ENCODE data around the gene XBP1.
A peak's percentile ranks its signal among the peaks of the same experiment; 100 is the strongest.
"Not testable (repeated sequence)": the region's sequence is repeated elsewhere in the genome, so short reads cannot be mapped to it uniquely, and the experiment has no call there.

Gene XBP1

DNA sequence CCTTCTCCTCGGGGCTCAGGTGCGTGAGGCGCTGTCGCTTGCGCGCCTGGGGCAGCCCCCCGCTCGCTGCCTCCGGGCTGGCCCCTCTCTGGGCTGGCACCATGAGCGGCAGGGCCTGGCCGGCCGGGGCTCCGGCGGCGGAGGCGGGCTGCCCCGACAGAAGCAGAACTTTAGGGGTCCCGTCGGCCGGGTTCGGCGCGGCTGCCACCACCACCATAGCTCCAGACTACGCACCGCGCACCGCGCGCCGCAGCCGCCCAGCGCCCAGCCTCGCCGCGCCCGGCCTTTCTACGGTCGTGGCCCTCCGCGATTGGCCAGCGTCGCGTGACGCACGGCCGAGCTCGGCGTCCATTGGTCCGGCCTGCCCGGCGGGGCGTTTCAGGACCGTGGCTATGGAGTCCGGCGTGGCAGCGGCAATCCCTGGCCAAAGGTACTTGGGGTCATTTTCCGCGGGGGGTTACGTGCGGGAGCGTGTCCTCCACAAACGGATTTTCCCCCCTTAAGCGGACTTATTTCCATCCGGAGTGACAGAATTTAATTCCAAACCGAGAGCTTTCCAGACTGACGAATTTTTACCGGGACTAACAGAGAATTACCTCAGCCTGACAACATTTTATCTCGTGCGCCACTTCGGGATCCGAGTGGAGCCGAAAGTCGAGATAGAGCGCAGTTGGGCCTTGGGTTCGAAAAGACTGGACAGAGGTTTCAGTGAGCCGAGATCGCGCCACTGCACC, at the start of gene XBP1:
TSS of gene XBP1 (minus strand) at position 262 of the 734 bp plus-strand sequence.
- peak; percentile 82 for DNase-seq (ENCODE audit: low read depth, low spot score)

DNA sequence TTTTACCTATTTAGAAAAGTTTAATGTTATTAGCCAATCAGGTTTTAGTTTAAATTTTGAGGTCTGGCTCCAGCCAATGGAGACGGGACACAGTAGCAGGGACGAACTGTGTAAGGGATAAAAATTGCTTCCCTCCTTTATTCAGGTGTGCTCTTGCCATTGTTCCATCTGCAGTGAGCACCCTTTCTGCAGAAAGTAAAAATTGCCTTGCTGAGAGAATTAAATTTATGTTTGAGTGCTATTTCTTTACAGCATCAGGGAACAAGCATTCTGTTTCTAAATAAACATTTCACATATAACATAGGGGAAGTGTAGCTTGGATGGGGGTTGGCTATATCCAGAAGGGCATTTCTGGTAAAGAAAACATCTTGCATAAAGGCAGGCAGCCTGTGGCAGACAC, 46.6 kb upstream of the XBP1 start:
- no peak for DNase-seq (ENCODE audit: low read depth, low spot score)

DNA sequence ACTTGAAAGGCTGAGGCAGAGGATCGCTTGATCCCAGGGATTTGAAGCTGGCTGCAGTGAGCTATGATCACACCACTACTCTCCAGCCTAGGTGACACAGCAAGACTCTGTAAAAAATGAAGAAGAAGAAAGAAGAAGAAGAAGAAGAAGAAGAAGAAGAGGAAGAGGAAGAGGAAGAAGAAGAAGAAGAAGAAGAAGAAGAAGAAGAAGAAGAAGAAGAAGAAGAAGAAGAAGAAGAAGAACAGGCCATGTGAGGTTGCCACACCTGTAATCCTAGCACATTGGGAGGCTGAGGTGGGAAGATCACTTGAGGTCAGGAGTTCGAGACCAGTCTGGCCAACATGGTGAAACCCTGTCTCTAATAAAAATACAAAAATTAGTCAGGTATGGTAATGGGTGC, 43.9 kb upstream of the XBP1 start:
- not testable (repeated sequence) for DNase-seq (ENCODE audit: low read depth, low spot score)

DNA sequence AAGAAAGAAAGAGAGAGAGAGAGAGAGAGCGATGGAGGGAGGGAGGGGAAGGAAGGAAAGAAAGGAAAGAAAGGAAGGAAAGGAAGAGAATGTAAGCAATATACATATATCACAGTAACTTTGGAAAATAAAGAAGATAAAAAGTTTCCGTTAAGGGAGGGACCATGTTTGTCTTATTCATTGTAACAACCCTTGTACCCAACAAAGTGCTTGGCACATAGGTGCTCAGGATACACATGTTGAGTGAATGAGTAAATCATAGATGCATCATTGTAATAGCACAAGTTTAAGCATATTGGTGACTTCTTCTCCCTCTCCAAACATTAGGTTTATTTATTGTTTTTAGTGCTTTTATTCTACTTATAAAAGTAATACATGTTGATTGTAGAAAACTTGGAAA, 43.3 kb upstream of the XBP1 start:
- DNase-seq (ENCODE audit: low read depth, low spot score), result no peak

DNA sequence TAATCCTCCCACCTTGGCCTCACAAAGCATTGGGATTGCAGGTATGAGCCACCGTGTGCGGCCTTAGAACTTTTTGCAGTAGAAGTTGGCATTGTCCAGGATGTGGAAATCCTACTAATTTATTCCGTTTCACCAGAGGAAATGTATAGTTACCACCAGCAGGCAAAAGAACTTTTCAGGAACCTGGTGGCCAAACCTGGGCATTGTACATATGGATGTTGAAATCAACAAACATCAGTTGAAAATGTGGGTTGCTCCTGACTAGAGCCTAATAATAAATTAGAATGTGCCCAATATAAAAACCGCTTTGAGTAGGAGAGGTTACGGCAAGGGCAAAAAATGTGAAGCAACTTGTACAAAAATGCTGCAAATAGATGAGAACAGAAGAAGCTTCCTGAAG, 40.7 kb upstream of the XBP1 start:
- no peak for DNase-seq (ENCODE audit: low read depth, low spot score)

DNA sequence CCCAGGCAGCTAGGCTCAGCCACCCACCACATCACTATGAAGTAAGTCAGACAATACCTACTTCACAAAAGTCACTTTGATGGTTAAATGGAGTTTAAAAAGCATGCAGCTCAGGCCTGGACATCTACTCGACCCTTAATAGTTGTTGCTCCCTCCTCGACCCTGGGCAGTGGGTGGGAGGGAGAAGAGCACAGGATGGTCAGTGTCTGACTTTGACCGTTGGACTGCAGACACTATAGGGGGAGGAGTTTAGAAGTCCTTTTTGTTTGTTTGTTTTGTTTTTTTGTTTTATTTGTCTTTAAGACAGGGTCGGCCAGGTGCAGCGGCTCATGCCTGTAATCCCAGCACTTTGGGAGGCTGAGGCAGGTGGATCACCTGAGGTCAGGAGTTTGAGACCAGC, 38.6 kb upstream of the XBP1 start:
- DNase-seq (ENCODE audit: low read depth, low spot score), result no peak

DNA sequence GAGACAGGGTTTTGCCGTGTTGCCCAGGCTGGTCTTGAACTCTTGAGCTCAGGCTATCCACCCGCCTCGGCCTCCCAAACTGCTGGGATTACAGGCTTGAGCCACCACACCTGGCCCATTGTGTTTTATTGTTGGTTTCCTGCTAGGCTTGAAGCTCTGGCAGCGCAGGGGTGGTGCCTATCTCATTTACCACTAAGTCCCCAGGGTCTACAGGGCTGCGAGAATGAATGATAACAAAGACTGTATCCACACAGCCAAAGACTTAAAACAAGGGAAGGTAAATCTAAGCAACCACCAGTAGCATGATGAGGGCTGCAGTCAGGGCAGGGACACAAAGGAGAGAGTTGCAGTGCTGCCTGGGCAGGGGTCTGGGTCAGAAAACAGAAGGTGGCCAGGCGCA, 37.3 kb upstream of the XBP1 start:
- no peak for DNase-seq (ENCODE audit: low read depth, low spot score)

DNA sequence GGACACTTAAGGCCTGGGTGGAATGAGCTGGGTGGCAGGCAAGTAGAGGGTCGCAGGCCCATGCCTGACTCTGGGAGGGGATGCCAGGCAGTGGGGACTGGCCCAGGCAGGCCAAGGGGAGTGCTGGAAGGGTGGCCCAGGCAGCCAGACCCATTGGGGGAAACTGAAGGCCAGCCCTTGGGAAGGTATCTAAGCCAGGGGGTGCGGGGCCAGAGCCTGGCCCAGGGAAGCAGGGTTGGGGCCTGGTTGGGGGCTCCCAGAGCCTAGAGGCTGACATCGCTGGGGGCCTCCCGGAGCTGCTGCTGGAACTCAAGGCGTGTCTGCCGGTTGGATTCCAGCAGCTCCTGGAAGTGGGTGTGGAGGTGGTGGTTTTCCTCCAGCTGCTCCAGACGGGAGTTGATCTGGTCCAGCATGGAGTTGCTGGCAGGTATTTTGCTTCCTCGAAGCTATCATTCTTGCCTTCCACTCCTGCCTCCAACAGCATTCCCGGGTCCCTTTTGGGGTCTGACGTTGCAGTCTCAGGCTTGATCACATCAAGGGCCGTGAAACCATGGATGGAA, 35.3 kb upstream of the XBP1 start:
- no peak for DNase-seq (ENCODE audit: low read depth, low spot score)

DNA sequence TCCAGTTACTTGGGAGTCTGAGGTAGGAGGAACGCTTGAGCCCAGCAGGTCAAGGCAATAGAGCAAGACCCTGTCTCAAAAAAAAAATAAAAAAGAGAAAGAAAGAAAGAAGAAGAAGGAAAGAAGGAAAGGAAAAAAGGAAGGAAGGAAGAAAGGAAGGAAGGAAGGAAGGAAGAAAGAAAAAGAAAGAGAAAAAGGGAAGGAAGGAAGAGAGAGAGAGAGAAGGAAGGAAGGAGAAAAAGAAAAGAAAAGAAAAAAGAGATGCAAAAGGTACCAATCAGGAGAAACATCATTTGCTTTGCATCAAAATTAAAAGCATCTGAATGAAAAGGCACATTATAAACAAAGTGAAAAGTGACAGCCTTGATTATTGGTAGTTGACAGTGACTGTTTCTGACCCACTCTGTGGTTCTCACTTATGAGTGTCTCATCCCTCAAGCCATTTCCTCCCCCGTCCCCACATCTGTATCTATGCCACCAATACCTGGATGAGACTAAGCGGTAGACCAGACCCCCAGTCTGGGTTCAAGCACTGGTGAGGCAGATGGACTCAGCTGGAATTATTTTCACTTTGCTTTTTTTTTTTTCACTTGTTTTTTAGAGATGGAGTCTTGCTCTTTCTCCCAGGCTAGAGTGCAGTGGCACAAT, 33.0 kb upstream of the XBP1 start:
- DNase-seq (ENCODE audit: low read depth, low spot score), result no peak

DNA sequence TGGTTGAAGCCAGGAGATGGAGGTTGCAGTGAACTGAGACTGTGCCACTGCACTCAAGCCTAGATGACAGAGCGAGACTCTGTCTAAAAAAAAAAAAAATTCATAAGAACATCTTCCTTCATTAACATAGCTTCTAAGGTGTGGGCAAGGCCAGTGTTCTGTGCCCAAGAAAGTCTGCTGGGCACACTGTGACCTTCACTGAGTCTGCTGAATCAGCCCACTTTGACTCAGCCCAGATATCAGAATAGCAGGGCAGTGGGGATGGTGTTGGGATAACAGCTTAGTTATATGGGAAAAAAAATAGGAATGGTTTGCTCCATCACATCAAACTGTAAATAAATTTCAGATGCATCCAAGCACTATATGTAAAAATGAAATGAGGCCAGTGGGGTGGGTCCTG, 32.4 kb upstream of the XBP1 start:
- no peak for DNase-seq (ENCODE audit: low read depth, low spot score)

DNA sequence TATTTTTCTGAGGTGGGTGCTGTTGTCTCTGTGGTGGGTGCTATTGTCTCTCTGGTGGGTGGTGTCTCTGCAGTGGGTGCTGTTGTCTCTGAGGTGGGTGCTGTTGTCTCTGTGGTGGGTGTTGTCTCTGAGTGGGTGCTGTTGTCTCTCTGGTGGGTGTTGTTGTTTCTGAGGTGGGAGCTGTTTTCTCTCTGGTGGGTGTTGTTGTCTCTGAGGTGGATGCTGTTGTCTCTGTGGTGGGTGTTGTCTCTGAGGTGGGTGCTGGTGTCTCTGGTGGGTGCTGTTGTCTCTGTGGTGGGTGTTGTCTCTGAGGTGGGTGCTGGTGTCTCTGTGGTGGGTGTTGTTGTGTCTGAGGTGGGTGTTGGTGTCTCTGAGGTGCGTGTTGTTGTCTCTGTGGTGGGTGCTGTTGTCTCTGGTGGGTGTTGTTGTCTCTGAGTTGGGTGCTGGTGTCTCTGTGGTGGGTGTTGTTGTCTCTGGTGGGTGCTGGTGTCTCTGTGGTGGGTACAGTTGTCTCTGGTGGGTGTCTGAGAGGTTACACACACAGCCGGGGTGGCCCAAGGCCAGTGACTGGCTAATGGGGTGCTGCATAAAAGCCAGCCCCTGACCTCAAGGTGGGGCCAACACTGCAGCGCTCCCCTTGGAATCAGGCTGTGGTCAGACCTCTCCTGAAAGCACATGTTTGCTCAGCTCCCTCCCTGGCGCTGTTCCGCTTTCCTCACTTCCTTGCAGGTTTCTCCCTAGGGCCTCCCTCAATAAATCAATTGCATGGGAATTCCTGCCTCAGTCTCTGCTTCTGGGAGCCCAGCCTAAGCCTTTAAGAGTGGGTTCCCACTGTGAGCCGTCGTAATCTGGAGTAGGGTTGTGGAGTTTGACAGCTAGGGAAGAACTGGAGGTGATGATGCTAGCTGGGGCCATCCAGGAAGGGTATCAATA, 31.0 kb upstream of the XBP1 start:
- DNase-seq (ENCODE audit: low read depth, low spot score), result no peak

DNA sequence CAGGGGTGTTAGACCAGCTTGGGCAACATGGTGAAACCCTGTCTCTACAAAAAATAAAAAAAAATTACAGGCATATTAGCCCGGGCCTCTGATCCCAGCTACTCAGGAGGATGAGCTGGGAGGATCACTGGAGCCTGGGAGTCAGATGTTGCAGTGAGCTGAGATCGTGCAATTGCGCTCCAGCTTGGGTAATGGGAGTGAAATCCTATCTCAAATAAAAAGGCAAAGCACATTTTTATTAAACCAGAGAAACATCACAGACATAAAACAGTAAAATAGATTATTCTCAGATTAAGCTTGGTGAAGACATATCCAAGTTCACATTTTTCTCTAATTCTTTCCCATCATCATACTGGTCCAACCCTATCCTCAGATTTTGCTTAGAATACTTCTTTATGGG, 30.1 kb upstream of the XBP1 start:
- DNase-seq (ENCODE audit: low read depth, low spot score), result no peak

DNA sequence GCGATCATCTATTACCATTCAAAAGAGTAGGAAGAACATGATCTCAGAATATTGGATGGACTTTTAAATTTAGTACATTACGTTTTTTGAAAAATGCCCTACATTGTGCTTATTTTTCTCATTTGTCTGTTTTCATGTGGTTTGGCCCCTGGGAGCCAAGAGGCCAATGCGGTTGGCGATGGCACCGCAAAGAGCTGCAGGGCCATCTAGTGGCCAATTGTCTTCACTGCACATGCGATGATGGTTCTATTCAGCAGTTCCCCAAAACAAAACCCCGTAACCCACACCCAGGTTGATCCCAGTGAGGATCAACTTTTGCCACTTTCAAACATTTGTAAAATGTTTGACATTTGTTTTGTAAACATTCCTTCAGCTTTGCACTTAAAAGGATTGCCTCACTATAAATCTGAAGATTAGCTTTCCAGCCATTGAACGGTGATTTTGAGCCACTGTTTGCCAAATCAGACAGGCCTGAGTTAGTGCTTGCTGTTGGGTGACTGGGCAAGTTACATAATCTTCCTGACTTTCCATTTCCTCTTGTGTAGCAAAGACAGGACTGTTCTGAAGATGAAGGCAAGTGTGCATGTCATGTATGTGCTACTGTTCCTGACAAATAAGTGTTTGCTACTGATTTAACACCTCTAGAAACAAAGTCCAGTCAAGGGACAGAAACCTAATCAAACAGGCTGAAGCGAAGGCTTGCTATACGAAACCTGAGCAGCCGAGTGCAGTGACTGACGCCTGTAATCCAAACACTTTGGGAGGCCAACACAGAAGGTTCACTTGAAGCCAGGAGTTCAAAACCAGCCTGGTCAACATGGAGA, 29.2 kb upstream of the XBP1 start:
- peak; percentile 49 for DNase-seq (ENCODE audit: low read depth, low spot score)

DNA sequence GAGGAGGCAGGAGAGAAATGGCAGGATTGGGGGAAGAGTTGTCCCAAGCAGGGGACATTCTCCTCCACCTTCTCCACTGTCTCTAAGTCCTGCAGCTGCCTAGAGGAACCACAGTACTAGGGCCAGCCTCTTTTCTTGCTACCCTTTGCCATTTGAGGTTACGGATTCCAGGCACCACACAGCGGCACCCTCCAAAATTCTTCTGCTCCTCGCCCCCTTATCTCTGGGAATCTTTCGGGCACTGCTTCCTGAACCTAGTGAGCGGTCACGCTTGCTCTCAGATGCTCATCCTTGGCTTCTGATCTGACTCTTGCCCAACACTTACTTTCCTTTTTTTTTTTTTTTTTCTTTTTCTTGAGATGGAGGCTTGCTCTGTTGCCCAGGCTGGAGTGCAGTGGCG, 26.6 kb upstream of the XBP1 start:
- DNase-seq (ENCODE audit: low read depth, low spot score), result no peak

DNA sequence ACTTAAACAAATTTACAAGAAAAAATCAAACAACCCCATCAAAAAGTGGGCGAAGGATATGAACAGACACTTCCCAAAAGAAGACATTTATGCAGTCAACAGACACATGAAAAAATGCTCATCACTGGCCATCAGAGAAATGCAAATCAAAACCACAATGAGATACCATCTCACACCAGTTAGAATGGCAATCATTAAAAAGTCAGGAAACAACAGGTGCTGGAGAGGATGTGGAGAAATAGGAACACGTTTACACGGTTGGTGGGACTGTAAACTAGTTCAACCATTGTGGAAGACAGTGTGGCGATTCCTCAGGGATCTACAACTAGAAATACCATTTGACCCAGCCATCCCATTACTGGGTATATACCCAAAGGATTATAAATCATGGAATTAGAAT, 26.1 kb upstream of the XBP1 start:
- DNase-seq (ENCODE audit: low read depth, low spot score), result not testable (repeated sequence)

DNA sequence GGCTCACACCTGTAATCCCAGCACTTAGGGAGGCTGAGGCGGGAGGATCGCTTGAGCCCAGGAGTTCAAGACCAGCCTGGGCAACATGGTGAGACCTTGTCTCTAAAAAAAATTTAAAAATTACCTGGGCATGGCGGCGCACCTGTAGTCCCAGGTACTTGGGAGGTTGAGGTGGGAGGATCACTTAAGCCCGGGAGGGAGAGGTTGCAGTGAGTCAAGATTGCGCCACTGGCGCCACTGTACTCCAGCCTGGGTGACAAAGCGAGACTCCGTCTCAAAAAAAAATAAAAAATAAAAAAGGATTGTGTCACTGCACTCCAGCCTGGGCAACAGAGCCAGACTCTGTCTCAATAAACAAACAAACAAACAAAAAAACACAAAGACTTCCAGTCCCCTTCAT, 24.1 kb upstream of the XBP1 start:
- not testable (repeated sequence) for DNase-seq (ENCODE audit: low read depth, low spot score)

DNA sequence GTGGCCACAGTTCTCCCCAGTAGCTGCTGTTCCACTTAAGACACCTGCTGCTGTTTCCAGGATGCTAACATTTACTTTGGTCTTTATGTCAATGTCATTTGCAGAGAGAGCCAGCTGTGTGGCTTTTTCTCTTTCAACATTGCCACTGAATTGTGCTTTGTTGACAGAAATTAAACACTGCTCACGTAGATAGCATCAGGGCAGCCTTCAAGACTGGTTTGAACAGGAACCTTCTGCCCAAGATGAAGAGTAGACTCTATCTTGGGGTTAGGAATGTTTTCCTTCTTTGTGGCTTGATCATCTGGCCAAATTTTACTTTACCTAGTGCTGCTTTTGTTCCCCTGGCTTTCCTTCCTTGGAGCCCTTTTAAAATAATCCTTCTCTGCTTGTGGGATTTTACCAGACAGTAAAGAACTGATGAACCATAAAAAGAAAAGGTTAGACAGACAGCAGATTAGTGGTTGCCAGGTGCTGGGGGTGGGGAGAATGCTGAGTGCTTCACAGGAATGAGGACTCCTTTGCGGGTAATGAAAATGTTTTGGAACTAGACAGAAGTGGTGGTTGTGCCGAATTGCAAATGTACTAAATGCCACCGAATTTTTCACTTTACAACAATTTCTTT, 22.7 kb upstream of the XBP1 start:
- DNase-seq (ENCODE audit: low read depth, low spot score), result no peak

DNA sequence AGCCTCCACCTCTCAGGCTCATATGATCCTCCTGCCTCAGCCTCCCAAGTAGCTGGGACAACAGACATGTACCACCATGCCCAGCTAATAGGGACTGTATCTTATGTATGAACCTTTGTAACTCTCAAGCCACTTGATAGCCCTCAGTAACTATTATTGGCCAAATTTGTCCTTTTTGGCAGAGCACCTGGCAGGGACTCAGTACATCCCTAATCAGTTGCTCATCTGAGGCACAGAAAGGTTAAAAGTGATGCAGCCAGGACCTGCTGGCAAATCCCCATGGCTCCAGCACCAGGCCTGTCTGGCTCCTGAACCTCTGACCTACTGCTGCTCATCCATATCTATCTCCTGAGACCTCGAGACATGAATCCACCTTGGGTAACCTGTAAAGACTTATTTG, 21.1 kb upstream of the XBP1 start:
- no peak for DNase-seq (ENCODE audit: low read depth, low spot score)

DNA sequence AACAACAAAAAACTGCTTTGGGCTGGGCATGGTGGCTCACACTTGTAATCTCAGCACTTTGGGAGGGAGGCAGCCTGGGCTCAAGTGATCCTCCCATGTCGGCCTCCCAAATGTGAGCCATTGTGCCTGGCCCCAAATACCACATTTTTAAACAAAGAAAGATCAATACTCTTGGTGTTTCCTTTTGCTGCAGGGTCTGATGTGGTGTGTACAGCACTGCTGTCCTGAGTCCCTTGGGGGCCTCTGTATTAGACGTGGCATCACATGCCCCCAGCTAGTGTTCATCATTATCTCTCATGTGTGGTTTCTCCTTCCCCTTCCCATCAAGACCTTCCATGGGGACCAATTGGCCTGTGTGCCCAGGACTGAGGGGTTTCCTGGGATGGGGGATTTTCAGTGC, 20.5 kb upstream of the XBP1 start:
- no peak for DNase-seq (ENCODE audit: low read depth, low spot score)

DNA sequence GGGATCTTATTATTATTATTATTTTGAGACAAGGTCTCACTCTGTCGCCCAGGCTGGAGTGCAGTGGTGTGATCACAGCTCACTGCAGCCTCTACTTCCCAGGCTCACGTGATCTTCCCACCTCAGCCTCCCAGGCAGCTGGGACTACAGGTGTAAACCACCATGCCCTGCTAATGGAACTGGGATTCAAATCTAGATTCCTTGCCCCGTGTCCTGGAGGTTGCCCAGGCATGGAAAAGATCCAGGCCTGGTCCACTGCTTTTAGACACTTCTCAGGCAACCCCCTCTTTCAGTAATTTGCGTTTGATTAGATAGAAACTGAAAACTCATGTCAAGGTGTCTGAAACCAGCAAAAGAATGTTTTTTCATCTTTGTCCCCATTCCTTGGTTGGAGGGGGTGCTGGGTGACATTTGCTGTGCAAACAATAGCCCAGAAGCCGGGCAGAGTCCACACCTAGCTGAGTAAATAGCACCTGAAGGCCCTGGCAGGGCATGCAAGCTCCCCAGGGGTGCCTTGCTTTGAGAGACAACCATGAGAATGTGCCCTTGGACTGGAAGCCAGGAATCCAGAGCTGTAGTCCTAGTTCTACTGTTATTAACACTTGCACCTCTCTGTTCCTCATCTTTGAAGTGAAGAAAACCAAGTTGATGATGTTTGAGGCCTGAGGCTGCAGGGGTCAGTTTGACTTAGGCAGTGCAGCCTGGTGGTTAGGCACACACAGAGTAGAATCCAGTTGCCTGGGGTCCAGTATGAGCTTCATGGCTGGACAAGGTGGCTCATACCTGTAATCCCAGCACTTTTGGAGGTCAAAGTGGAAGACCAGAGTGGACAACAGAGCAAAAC, 19.1 kb upstream of the XBP1 start:
- DNase-seq (ENCODE audit: low read depth, low spot score), result no peak

Measured in smooth muscle cell of the brain vasculature (primary cell).